Neuronal stem cell (in vitro differentiated cells): ENCODE data around the gene FBXO10.
A peak's percentile ranks its signal among the peaks of the same experiment; 100 is the strongest.
"Not testable (repeated sequence)": the region's sequence is repeated elsewhere in the genome, so short reads cannot be mapped to it uniquely, and the experiment has no call there.

ENCODE experiments used
- DNase-seq: peaks from one replicate; pipeline ENCODE4 v3.0.0-alpha.2; 2013; ENCODE audit warnings: low spot score
- H2AFZ ChIP-seq: one replicate; pipeline ENCODE4 v1.6.1; 2013; ENCODE audit warnings: mild to moderate bottlenecking, low read length, inconsistent platforms
- H2AK5ac ChIP-seq: 2 replicates; pipeline ENCODE4 v1.6.1; 2013; ENCODE audit warnings: low read depth, mild to moderate bottlenecking, inconsistent platforms, low read length, moderate library complexity, mixed read lengths
- H2BK120ac ChIP-seq: 2 replicates; pipeline ENCODE4 v1.6.1; 2013; ENCODE audit warnings: low read depth, mild to moderate bottlenecking, inconsistent platforms, low read length, moderate library complexity, mixed read lengths
- H2BK12ac ChIP-seq: one replicate; pipeline ENCODE4 v1.6.1; 2013; ENCODE audit warnings: low read length, inconsistent platforms
- H2BK15ac ChIP-seq: 2 replicates; pipeline ENCODE4 v1.6.1; 2013; ENCODE audit warnings: mild to moderate bottlenecking, low read length, inconsistent platforms, mixed read lengths
- H2BK5ac ChIP-seq: one replicate; pipeline ENCODE4 v1.6.1; 2013; ENCODE audit warnings: inconsistent platforms, mild to moderate bottlenecking, low read length, moderate library complexity
- H3K14ac ChIP-seq: one replicate; pipeline ENCODE4 v1.6.1; 2013; ENCODE audit warnings: low read length, inconsistent platforms
- H3K18ac ChIP-seq: 2 replicates; pipeline ENCODE4 v1.6.1; 2013; ENCODE audit warnings: low read length, inconsistent platforms
- H3K23ac ChIP-seq: 2 replicates; pipeline ENCODE4 v1.6.1; 2013; ENCODE audit warnings: low read depth, mild to moderate bottlenecking, mixed read lengths, low read length, inconsistent platforms; ENCODE audit not compliant: poor library complexity
- H3K27ac ChIP-seq: replicated peaks from 3 replicates; pipeline ENCODE4 v1.5.1; 2013; ENCODE audit warnings: low read length, inconsistent platforms
- H3K27me3 ChIP-seq, 3 experiments: 2 replicates each; pipeline ENCODE4 v1.6.1; 2013; ENCODE audit warnings: low read length in 3 of 3, mild to moderate bottlenecking in 2 of 3, inconsistent platforms in 1 of 3, low read depth in 1 of 3, mixed read lengths in 1 of 3, moderate library complexity in 1 of 3; ENCODE audit not compliant: control insufficient read depth in 3 of 3, insufficient read depth in 3 of 3
- H3K36me3 ChIP-seq, 2 donors: replicated peaks in 1 of 2; 2 replicates each; pipeline ENCODE4 v1.6.1; 2013; ENCODE audit warnings: low read length in 2 of 2; ENCODE audit not compliant: control insufficient read depth in 2 of 2, insufficient read depth in 2 of 2
- H3K4ac ChIP-seq: 2 replicates; pipeline ENCODE4 v1.6.1; 2013; ENCODE audit warnings: inconsistent platforms, mild to moderate bottlenecking, low read length, moderate library complexity
- H3K4me1 ChIP-seq, 2 donors: 1 replicate in 1 of 2; 2 replicates in 1 of 2; pipeline ENCODE4 v1.6.1; 2013; ENCODE audit warnings: low read length in 2 of 2, low read depth in 1 of 2; ENCODE audit not compliant: control insufficient read depth in 2 of 2, insufficient read depth in 1 of 2
- H3K4me2 ChIP-seq: one replicate; pipeline ENCODE4 v1.6.1; 2013; ENCODE audit warnings: mild to moderate bottlenecking, low read length, inconsistent platforms; ENCODE audit not compliant: insufficient read depth, poor library complexity, severe bottlenecking
- H3K4me3 ChIP-seq, 2 donors: 2 replicates each; pipeline ENCODE4 v1.5.1; 2013; ENCODE audit warnings: low read length in 2 of 2, mild to moderate bottlenecking in 2 of 2, inconsistent platforms in 1 of 2, moderate library complexity in 1 of 2
- H3K79me1 ChIP-seq: one replicate; pipeline ENCODE4 v1.6.1; 2013; ENCODE audit warnings: low read depth, mild to moderate bottlenecking, inconsistent platforms, low read length, moderate library complexity
- H3K9ac ChIP-seq: one replicate; pipeline ENCODE4 v1.6.1; 2013; ENCODE audit warnings: mild to moderate bottlenecking, low read depth, low read length, inconsistent platforms; ENCODE audit not compliant: poor library complexity
- H3K9me3 ChIP-seq, 2 donors: replicated peaks in 1 of 2; 2 replicates each; pipeline versions ENCODE3 to v1.6.1; 2013; ENCODE audit warnings: low read length in 2 of 2, mild to moderate bottlenecking in 2 of 2, inconsistent platforms in 1 of 2, low read depth in 1 of 2, mixed read lengths in 1 of 2, moderate library complexity in 1 of 2; ENCODE audit not compliant: control insufficient read depth in 2 of 2, insufficient read depth in 1 of 2
- H4K8ac ChIP-seq: one replicate; pipeline ENCODE4 v1.6.1; 2013; ENCODE audit warnings: low read depth, mild to moderate bottlenecking, inconsistent platforms, low read length, moderate library complexity
- H4K91ac ChIP-seq: one replicate; pipeline ENCODE4 v1.6.1; 2013; ENCODE audit warnings: low read length, low read depth, mild to moderate bottlenecking, inconsistent platforms; ENCODE audit not compliant: poor library complexity
- WGBS, 2 donors: extraction: QIAGEN DNeasy Blood & Tissue Kit; methylation state at CpG; one replicate each; pipeline ENCODE4 v1.1.7; 2013; ENCODE audit warnings: missing lambda C conversion rate in 2 of 2, mixed read lengths in 1 of 2; ENCODE audit not compliant: insufficient read length in 2 of 2, insufficient replicate concordance in 1 of 2; ENCODE audit errors: extremely low coverage in 2 of 2; 5-methylcytosine and 5-hydroxymethylcytosine counted together

The FBXO10 gene

GRCh38 chr9:37511016-37512010 is 64.9 kb downstream of the FBXO10 start:
- H3K79me1 ChIP-seq, result no peaks in the 10 kb centered on the region
- no peak overlapping the region for H2AK5ac ChIP-seq
- no peak overlapping the region for H3K4me2 ChIP-seq
- no peak overlapping the region for H3K4ac ChIP-seq
- WGBS, 2 donors, result no CpG with 5 or more reads among the region's 15 CpGs
- H3K23ac ChIP-seq, result peak overlapping the region; percentile 75
- H4K8ac ChIP-seq, result peak overlapping the region; percentile 52
- H2BK5ac ChIP-seq, result no peak overlapping the region
- no peak overlapping the region for H3K14ac ChIP-seq
- H3K36me3 ChIP-seq, result peaks cover 19 to 71% of the 10 kb centered on the region in 2 donors
- H3K27me3 ChIP-seq, result peaks cover 0 to 2% (median 0%) of the 10 kb centered on the region in 3 experiments
- H4K91ac ChIP-seq, result peak overlapping the region; percentile 91
- peak overlapping the region; percentile 12 for H3K9ac ChIP-seq
- H2AFZ ChIP-seq, result no peak overlapping the region
- peak overlapping the region; percentile 25 for H2BK120ac ChIP-seq
- H3K4me3 ChIP-seq, result no peak overlapping the region
- H2BK15ac ChIP-seq, result no peak overlapping the region
- H3K27ac ChIP-seq, result no peak overlapping the region
- H3K9me3 ChIP-seq, result no peaks in the 10 kb centered on the region
- H2BK12ac ChIP-seq, result no peak overlapping the region
- peaks cover 0 to 3% of the 10 kb centered on the region in 2 donors for H3K4me1 ChIP-seq
- H3K18ac ChIP-seq, result peak overlapping the region; percentile 32
- no peak for DNase-seq

- H3K23ac ChIP-seq, H4K91ac ChIP-seq, H2AFZ ChIP-seq, H3K9ac ChIP-seq, H2BK120ac ChIP-seq, DNase-seq, H4K8ac ChIP-seq, H2BK5ac ChIP-seq, H2BK12ac ChIP-seq, H3K79me1 ChIP-seq, H3K4ac ChIP-seq, H3K27ac ChIP-seq, H3K9me3 ChIP-seq, H3K14ac ChIP-seq, H2BK15ac ChIP-seq, H3K4me3 ChIP-seq, H3K27me3 ChIP-seq, H3K4me1 ChIP-seq, H2AK5ac ChIP-seq, H3K4me2 ChIP-seq, H3K18ac ChIP-seq: not testable (repeated sequence)
- H3K36me3 ChIP-seq, result peaks cover 20 to 69% of the 10 kb centered on the region in 2 donors
- WGBS, 2 donors, result no CpG with 5 or more reads among the region's 5 CpGs
These were observed 66.1 kb downstream of the FBXO10 start for GRCh38 chr9:37510053-37510452.

DNA sequence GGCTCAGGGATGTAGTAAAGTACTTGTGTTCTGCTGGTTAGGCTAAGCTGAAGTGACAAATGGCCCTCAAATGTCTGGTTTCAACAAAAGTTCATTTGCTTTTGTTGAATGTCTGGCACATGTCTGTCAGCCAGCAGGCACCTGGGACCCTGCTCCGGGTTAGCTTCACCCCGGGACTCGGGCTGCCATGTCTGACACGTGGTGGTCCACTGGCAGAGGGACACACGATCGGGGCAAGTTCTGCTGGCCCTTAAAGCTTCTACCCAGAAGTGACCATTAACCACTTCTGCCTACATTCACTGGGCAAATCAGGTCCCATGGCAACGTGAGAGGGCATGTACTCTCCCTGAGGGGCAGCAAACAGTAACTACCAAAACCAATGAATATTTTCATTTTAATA is 66.6 kb downstream of the FBXO10 start:
- Histone ChIP-seq H3K4me2 (no peak overlapping the region), H2AFZ (no peak overlapping the region), H3K36me3 (peaks cover 25 to 71% of the 10 kb centered on the region in 2 donors), H3K9ac (no peak overlapping the region), H2BK15ac (no peak overlapping the region), H3K14ac (no peak overlapping the region), H3K18ac (no peak overlapping the region), H3K4ac (no peak overlapping the region), H2BK120ac (no peak overlapping the region), H3K79me1 (no peaks in the 10 kb centered on the region), H4K91ac (no peak overlapping the region), H3K27me3 (peaks cover 0 to 2% (median 0%) of the 10 kb centered on the region in 3 experiments), H2BK5ac (no peak overlapping the region), H3K4me1 (peaks cover 0 to 3% of the 10 kb centered on the region in 2 donors), H4K8ac (no peak overlapping the region), H3K27ac (no peak overlapping the region), H3K23ac (no peak overlapping the region), H3K9me3 (no peaks in the 10 kb centered on the region), H3K4me3 (no peak overlapping the region), H2BK12ac (no peak overlapping the region), H2AK5ac (no peak overlapping the region)
- no CpG with 5 or more reads among the region's 7 CpGs for WGBS, 2 donors
- no peak for DNase-seq

DNA sequence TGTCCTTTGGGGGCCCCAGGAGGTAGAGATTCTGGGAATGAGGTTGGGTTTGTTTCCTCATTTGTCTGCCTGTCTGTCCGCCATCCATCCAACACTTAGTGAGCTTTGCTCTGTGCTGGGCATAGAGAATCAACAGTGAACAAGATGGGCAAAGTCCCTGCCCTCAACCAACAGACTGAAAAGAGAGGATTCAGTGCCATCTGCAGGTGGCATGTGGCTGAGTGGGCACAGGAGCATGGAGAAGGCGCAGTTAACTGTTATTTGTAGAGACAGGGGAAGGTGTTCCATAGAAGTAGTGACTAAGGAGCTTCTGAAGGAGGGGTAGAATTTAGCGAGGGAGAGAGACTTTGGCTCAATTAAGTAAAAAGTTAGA is 67.4 kb downstream of the FBXO10 start:
- no peak overlapping the region for H2BK5ac ChIP-seq
- no peak overlapping the region for H2BK120ac ChIP-seq
- H4K91ac ChIP-seq, result no peak overlapping the region
- H3K9ac ChIP-seq, result no peak overlapping the region
- H3K9me3 ChIP-seq, result no peaks in the 10 kb centered on the region
- no peak overlapping the region for H3K4ac ChIP-seq
- no peak overlapping the region for H3K4me2 ChIP-seq
- no peak overlapping the region for H2BK15ac ChIP-seq
- no peak overlapping the region for H3K27ac ChIP-seq
- H3K14ac ChIP-seq, result no peak overlapping the region
- WGBS, 2 donors, result no CpG with 5 or more reads among the region's 3 CpGs
- DNase-seq, result no peak
- H3K23ac ChIP-seq, result no peak overlapping the region
- peaks cover 0 to 2% (median 0%) of the 10 kb centered on the region in 3 experiments for H3K27me3 ChIP-seq
- no peak overlapping the region for H2BK12ac ChIP-seq
- H3K18ac ChIP-seq, result no peak overlapping the region
- H3K79me1 ChIP-seq, result no peaks in the 10 kb centered on the region
- H4K8ac ChIP-seq, result no peak overlapping the region
- H3K36me3 ChIP-seq, result peaks cover 25 to 74% of the 10 kb centered on the region in 2 donors
- H2AFZ ChIP-seq, result no peak overlapping the region
- peaks cover 0 to 3% of the 10 kb centered on the region in 2 donors for H3K4me1 ChIP-seq
- H2AK5ac ChIP-seq, result no peak overlapping the region
- no peak overlapping the region for H3K4me3 ChIP-seq
